Measurements from ENCODE around the gene RELN.

DNA sequence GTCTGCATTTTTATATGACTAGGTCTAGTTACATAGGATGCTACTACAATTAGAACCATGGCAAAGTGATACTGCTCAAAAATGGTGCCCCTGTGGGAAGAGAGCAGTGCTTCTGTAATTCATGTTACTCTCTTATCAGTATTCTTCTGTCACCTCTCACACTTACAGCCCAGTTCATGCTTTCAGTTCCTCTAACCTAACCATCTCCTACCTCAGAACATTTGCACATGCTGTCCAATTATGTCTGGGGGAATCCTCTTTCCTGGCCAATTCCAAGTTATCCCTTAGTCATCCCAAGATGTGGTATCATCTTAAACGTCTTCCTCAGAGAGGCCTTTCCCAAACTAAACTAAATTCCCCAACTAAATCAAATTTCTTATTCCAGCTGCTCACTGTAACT lies 190.2 kb downstream of the RELN start:
- no peak for TF ChIP-seq SMARCE1 (IDR thresholded peaks at IDR 0.05)
- TF ChIP-seq, protein P1, sequence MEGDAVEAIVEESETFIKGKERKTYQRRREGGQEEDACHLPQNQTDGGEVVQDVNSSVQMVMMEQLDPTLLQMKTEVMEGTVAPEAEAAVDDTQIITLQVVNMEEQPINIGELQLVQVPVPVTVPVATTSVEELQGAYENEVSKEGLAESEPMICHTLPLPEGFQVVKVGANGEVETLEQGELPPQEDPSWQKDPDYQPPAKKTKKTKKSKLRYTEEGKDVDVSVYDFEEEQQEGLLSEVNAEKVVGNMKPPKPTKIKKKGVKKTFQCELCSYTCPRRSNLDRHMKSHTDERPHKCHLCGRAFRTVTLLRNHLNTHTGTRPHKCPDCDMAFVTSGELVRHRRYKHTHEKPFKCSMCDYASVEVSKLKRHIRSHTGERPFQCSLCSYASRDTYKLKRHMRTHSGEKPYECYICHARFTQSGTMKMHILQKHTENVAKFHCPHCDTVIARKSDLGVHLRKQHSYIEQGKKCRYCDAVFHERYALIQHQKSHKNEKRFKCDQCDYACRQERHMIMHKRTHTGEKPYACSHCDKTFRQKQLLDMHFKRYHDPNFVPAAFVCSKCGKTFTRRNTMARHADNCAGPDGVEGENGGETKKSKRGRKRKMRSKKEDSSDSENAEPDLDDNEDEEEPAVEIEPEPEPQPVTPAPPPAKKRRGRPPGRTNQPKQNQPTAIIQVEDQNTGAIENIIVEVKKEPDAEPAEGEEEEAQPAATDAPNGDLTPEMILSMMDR (IDR thresholded peaks at IDR 0.05 in 2 of 3, conservative IDR thresholded peaks at IDR 0.05 in 1 of 3; ENCODE audit: insufficient read depth in 2 of 3, low read depth in 1 of 3, low read length in 3 of 3): no peak
- TF ChIP-seq, protein P2, sequence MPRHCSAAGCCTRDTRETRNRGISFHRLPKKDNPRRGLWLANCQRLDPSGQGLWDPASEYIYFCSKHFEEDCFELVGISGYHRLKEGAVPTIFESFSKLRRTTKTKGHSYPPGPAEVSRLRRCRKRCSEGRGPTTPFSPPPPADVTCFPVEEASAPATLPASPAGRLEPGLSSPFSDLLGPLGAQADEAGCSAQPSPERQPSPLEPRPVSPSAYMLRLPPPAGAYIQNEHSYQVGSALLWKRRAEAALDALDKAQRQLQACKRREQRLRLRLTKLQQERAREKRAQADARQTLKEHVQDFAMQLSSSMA (CRISPR knock-in tag; IDR thresholded peaks at IDR 0.05): no peak
- no peak for TF ChIP-seq RAD21 (CRISPR knock-in tag; conservative IDR thresholded peaks at IDR 0.05 in 1 of 2, IDR thresholded peaks at IDR 0.05 in 1 of 2)
